DOHH2 (cell line): ENCODE data around the gene PDE11A.

Experiments used
- CTCF ChIP-seq: fragments of 200-600 bp; sonication (generic); IDR thresholded peaks from one replicate; pipeline ENCODE4 v1.5.1; 2014; ENCODE audit warnings: antibody characterized with exemption, mild to moderate bottlenecking, low read depth, low read length; ENCODE audit not compliant: poor library complexity, severe bottlenecking
- EZH2phosphoT487 ChIP-seq: fragments of 200-600 bp; sonication (generic); IDR thresholded peaks from 2 replicates; pipeline ENCODE4 v1.6.1; 2017; ENCODE audit warnings: borderline replicate concordance, mild to moderate bottlenecking, antibody characterized with exemption, low read length, moderate library complexity, mixed read lengths

GRCh38 chr2:177869209-177869608 is 203.4 kb downstream of the PDE11A start:
- TF ChIP-seq CTCF (no peak), EZH2phosphoT487 (no peak)
